Panc1 (cell line): Measurements from ENCODE around the gene CIAO2B. TPM values are rescaled to one million over a fixed set of nuclear protein-coding genes. Genes with fewer than 3 reads are reported as not detected.

ENCODE experiments used
- ATAC-seq: fragments of 200-7000 bp; cut with Tn5 transposase; 2 replicates; pipeline ENCODE4 v1.9.1; 2020; ENCODE audit warnings: mild to moderate bottlenecking, moderate library complexity
- Bru-seq: library from RNA; stranded (reverse); fragments of 400-500 nt; gene quantifications from one replicate; lab custom pipeline; 2021; lab: Mats Ljungman, UMichigan
- BruChase-seq, 2 experiments: library from RNA; stranded (reverse); fragments of 400-500 nt; gene quantifications; one replicate each; lab custom pipeline; 2021; lab: Mats Ljungman, UMichigan
- BruUV-seq: library from RNA; stranded (reverse); fragments of 400-500 nt; replicated peaks from 2 replicates; lab custom pipeline; 2021; lab: Mats Ljungman, UMichigan
- CTCF ChIA-PET: fragments of 300-600 bp; sonication (Branson Sonifier 250); formaldehyde crosslinking; loops from one replicate; lab custom pipeline; 2022; ENCODE audit warnings: antibody characterized with exemption; lab: Charles Lee
- POLR2A ChIA-PET: fragments of 300-600 bp; sonication (Branson Sonifier 250); formaldehyde crosslinking; loops from one replicate; lab custom pipeline; 2022; ENCODE audit warnings: antibody characterized with exemption; lab: Charles Lee
- DNase-seq: peaks from one replicate; pipeline ENCODE4 v3.0.0-alpha.2; 2010; ENCODE audit warnings: low read depth, low spot score
- H3K27ac ChIP-seq: 2 replicates; pipeline ENCODE4 v1.5.1; 2011; ENCODE audit warnings: mild to moderate bottlenecking, low read length, inconsistent platforms
- H3K27me3 ChIP-seq: fragments of 200-500 bp; sonication (Bioruptor generic); 2 replicates; pipeline ENCODE4 v1.6.0; 2014; ENCODE audit warnings: low read length, inconsistent platforms; ENCODE audit not compliant: control insufficient read depth, insufficient read depth
- H3K36me3 ChIP-seq: fragments of 200-500 bp; sonication (Bioruptor generic); 2 replicates; pipeline ENCODE4 v1.5.1; 2014; ENCODE audit warnings: inconsistent platforms, mild to moderate bottlenecking, low read length, moderate library complexity; ENCODE audit not compliant: control insufficient read depth, insufficient read depth
- H3K4me1 ChIP-seq: 2 replicates; pipeline ENCODE4 v1.5.1; 2011; ENCODE audit warnings: inconsistent platforms, mild to moderate bottlenecking, low read length, moderate library complexity; ENCODE audit not compliant: control insufficient read depth, insufficient read depth
- H3K4me3 ChIP-seq, 2 experiments: 2 replicates each; pipeline ENCODE4 v1.5.1; 2011 to 2012; ENCODE audit warnings: low read depth in 2 of 2, low read length in 2 of 2, mild to moderate bottlenecking in 2 of 2, inconsistent platforms in 1 of 2, moderate library complexity in 1 of 2
- H3K9me3 ChIP-seq: fragments of 200-500 bp; sonication (Bioruptor generic); 2 replicates; pipeline ENCODE4 v1.5.1; 2014; ENCODE audit warnings: low read depth, mild to moderate bottlenecking, inconsistent platforms, low read length, moderate library complexity; ENCODE audit not compliant: control insufficient read depth, insufficient read depth
- CTCF ChIP-seq: fragments of 450-650 bp; IDR thresholded peaks from 2 replicates; pipeline ENCODE4 v1.5.1; 2017; ENCODE audit warnings: mild to moderate bottlenecking
- POLR2AphosphoS5 ChIP-seq: IDR thresholded peaks from 2 replicates; pipeline ENCODE4 v1.6.1; 2012; ENCODE audit warnings: mild to moderate bottlenecking, low read depth, low read length, moderate library complexity
- REST ChIP-seq, 2 experiments: IDR thresholded peaks; 2 replicates each; pipeline ENCODE4 v1.6.1; 2011 to 2012; ENCODE audit warnings: low read depth in 2 of 2, control low read depth in 1 of 2, low read length in 1 of 2, mild to moderate bottlenecking in 1 of 2, moderate library complexity in 1 of 2; ENCODE audit not compliant: insufficient read depth in 1 of 2
- SIN3A ChIP-seq: IDR thresholded peaks from 2 replicates; pipeline ENCODE4 v1.6.1; 2012; ENCODE audit warnings: low read depth, mild to moderate bottlenecking, low read length, moderate library complexity, borderline replicate concordance; ENCODE audit not compliant: insufficient read depth
- TCF7L2 ChIP-seq: IDR thresholded peaks from 2 replicates; pipeline ENCODE4 v1.6.1; 2011; ENCODE audit warnings: mild to moderate bottlenecking, low read depth, low read length, inconsistent platforms
- in situ Hi-C: cut with HindIII; loops from 2 replicates; pipeline ENCODE4 v1.10.0; 2016; ENCODE audit warnings: low sequenced_read_pairs, low pct_unique_long_range_greater_than_20kb
- intact Hi-C: fragments of 100-400 bp; cut with micrococcal nuclease; formaldehyde crosslinking; loops from one replicate; pipeline ENCODE4 v1.10.0; 2022; ENCODE audit not compliant: unreplicated experiment
- long read RNA-seq: library from polyadenylated mRNA; unstranded; transcript quantifications from one replicate; pipeline ENCODE4 v2.0.0, GENCODE V29; 2021; ENCODE audit not compliant: unreplicated experiment
- polyA plus RNA-seq: library from polyadenylated mRNA; unstranded; fragments of >200 nt; gene quantifications from one replicate; pipeline ENCODE4 v1.2.1, GENCODE V29; 2012; ENCODE audit warnings: missing spikeins; ENCODE audit not compliant: insufficient read length
- total RNA-seq: library from RNA; stranded (reverse); gene quantifications from one replicate; pipeline ENCODE4 v1.2.1, GENCODE V29; 2021; ENCODE audit not compliant: unreplicated experiment

CIAO2B gene
- total RNA-seq (96.6 TPM), Bru-seq, nascent RNA (percentile 80 among the genes with signal in this experiment), BruChase-seq, experiment 1, labeled RNA remaining after a 2-hour chase (percentile 73 among the genes with signal in this experiment), BruChase-seq, experiment 2, labeled RNA remaining after a 6-hour chase (percentile 87 among the genes with signal in this experiment)
- polyA plus RNA-seq: 216 TPM
- long read RNA-seq, transcript CIAO2B-201 (5 exons, 676 nt): major isoform, 68 of 86 reads
- long read RNA-seq, partial matches to known transcripts: 13 of 86 reads
- long read RNA-seq, other reads (novel, unspliced or antisense): 1 of 86 reads

- intact Hi-C loops (no loop called here), in situ Hi-C loops (no loop called here)
- H3K27ac ChIP-seq: peak within 1 kb of the TSS; percentile 88
- H3K27me3 ChIP-seq: no peaks in the 10 kb centered on the region
- H3K36me3 ChIP-seq: peaks cover 8% of the 10 kb centered on the region; the same call in 1 of the 2 replicates
- CTCF ChIA-PET: no interaction called here
- TSS peak; percentile 84 for BruUV-seq
- no peaks in the 10 kb centered on the region for H3K9me3 ChIP-seq
- H3K4me1 ChIP-seq: peaks cover 3% of the 10 kb centered on the region
- peak; percentile 90 for ATAC-seq
- POLR2A ChIA-PET: no interaction called here
- TF ChIP-seq POLR2AphosphoS5 (peak; percentile 76), SIN3A (peak; percentile 64; the same call in 1 of the 2 replicates), REST (IDR thresholded peaks at IDR 0.05; ENCODE audit: insufficient read depth in 1 of 2, low read depth in 2 of 2, low read length in 1 of 2) (peak in 1 of 2 experiments; percentile 61; a peak in 1 of 4 replicates), CTCF (no peak), TCF7L2 (no peak)
- peak within 1 kb of the TSS; percentile 83 to 95 for H3K4me3 ChIP-seq
- no peak for DNase-seq
These were observed at the start of gene CIAO2B for GRCh38 chr16:66934138-66934838. Gene CIAO2B, minus strand, starts transcription at chr16:66934402. Its CDS starts 38 bp downstream, at chr16:66934364.

- no peak for DNase-seq
- CTCF ChIA-PET: no interaction called here
- no peaks in the 10 kb centered on the region for H3K9me3 ChIP-seq
- H3K27ac ChIP-seq: no peak overlapping the region
- POLR2A ChIA-PET: interaction anchor here (0.6 kb wide), 1 partner anchor 30 kb away, joined by 3 read pairs; no protein-coding TSS in a partner anchor
- no peaks in the 10 kb centered on the region for H3K4me1 ChIP-seq
- in situ Hi-C loops (no loop called here), intact Hi-C loops (no loop called here)
- no peaks in the 10 kb centered on the region for H3K27me3 ChIP-seq
- H3K4me3 ChIP-seq: no peak overlapping the region
- BruUV-seq: no TSS peak
- TF ChIP-seq POLR2AphosphoS5 (no peak), TCF7L2 (no peak), SIN3A (no peak), REST (IDR thresholded peaks at IDR 0.05; ENCODE audit: insufficient read depth in 1 of 2, low read depth in 2 of 2, low read length in 1 of 2) (no peak), CTCF (no peak)
- ATAC-seq: no peak
- no peaks in the 10 kb centered on the region for H3K36me3 ChIP-seq
These were observed 48.8 kb upstream of the CIAO2B start for GRCh38 chr16:66983033-66983432.
